Thyroid gland (tissue), 4 donors: ENCODE data around the gene CIB2. TPM values are rescaled to one million over a fixed set of nuclear protein-coding genes. Genes with fewer than 3 reads are reported as not detected.
"Not testable (repeated sequence)": the region's sequence is repeated elsewhere in the genome, so short reads cannot be mapped to it uniquely, and the experiment has no call there.

Source experiments
- DNase-seq, 2 donors: peaks; one replicate each; pipeline ENCODE4 v3.0.0-alpha.2; 2019
- H3K27ac ChIP-seq, 3 donors: fragments of 200-600 bp; sonication (generic); 1 replicate in 2 of 3; 2 replicates in 1 of 3; pipeline ENCODE4 v1.5.1; 2016 to 2019; ENCODE audit warnings: mild to moderate bottlenecking in 1 of 3, moderate library complexity in 1 of 3
- H3K27me3 ChIP-seq: fragments of 200-600 bp; sonication (generic); one replicate; pipeline ENCODE4 v1.5.1; 2019
- H3K36me3 ChIP-seq, 2 donors: fragments of 200-600 bp; sonication (generic); one replicate each; pipeline ENCODE4 v1.5.1; 2016 to 2019
- H3K4me1 ChIP-seq, 2 donors: fragments of 200-600 bp; sonication (generic); one replicate each; pipeline ENCODE4 v1.5.1; 2017 to 2019
- H3K4me3 ChIP-seq, 3 donors: fragments of 200-600 bp; sonication (generic); replicated peaks in 1 of 3; 1 replicate in 2 of 3; 2 replicates in 1 of 3; pipeline ENCODE4 v1.5.1; 2016; ENCODE audit warnings: mild to moderate bottlenecking in 1 of 3
- H3K9me3 ChIP-seq: fragments of 200-600 bp; sonication (generic); one replicate; pipeline ENCODE4 v1.5.1; 2017
- POLR2A ChIP-seq, 2 donors: fragments of 450-650 bp; IDR thresholded peaks; one replicate each; pipeline ENCODE4 v1.6.1; 2017; ENCODE audit warnings: antibody characterized with exemption in 2 of 2, mild to moderate bottlenecking in 2 of 2, moderate library complexity in 1 of 2
- WGBS, 2 donors: methylation state at CpG; one replicate each; pipeline ENCODE4 v1.1.5; 2017; 5-methylcytosine and 5-hydroxymethylcytosine counted together
- intact Hi-C: fragments of 100-400 bp; cut with DNase I; formaldehyde crosslinking; loops from one replicate; pipeline ENCODE4 v1.15.1; 2023
- total RNA-seq, 4 donors: library from RNA; depleted of rRNA; stranded (reverse); fragments of >200 nt; gene quantifications; one replicate each; pipeline ENCODE4 v1.2.3, GENCODE V29; 2016
- TF ChIP-seq, protein P1 (sequence below), 6 experiments: fragments of 200-600 bp in 3 of 6; fragments of 450-650 bp in 3 of 6; sonication (generic) in 3 of 6; IDR thresholded peaks; one replicate each; pipeline ENCODE4 v1.5.1; 2016 to 2019; ENCODE audit warnings: antibody characterized with exemption in 6 of 6, mild to moderate bottlenecking in 2 of 6, inconsistent platforms in 1 of 6, moderate library complexity in 1 of 6

Gene CIB2
- total RNA-seq, 4 donors from 2014 or later, result 4.1 to 7.5 (median 4.9) TPM

DNA sequence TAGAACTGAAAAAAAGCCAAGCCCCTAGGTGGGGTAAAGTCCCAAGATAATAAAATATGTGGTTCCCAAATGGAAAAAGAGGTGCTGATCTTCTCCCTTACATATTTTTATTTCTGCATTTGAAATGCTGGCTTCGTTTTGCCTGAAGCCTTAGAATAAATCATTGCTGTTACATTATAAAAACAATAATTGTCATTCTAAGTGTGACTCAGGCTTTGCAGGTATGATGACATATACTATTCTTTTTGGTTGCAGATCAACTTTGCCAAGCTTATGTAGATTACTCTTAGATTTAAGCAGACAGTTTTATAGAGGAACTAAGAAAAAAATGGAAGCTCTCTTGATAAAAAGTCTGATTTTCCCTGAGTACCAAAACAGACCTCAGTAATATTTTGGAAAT is 25.4 kb upstream of the CIB2 start:
- intact Hi-C loops, result no loop called here
- no peak for TF ChIP-seq POLR2A (IDR thresholded peaks at IDR 0.05)
- TF ChIP-seq, protein P1, sequence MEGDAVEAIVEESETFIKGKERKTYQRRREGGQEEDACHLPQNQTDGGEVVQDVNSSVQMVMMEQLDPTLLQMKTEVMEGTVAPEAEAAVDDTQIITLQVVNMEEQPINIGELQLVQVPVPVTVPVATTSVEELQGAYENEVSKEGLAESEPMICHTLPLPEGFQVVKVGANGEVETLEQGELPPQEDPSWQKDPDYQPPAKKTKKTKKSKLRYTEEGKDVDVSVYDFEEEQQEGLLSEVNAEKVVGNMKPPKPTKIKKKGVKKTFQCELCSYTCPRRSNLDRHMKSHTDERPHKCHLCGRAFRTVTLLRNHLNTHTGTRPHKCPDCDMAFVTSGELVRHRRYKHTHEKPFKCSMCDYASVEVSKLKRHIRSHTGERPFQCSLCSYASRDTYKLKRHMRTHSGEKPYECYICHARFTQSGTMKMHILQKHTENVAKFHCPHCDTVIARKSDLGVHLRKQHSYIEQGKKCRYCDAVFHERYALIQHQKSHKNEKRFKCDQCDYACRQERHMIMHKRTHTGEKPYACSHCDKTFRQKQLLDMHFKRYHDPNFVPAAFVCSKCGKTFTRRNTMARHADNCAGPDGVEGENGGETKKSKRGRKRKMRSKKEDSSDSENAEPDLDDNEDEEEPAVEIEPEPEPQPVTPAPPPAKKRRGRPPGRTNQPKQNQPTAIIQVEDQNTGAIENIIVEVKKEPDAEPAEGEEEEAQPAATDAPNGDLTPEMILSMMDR (IDR thresholded peaks at IDR 0.05), result no peak
- DNase-seq, result no peak
- Histone ChIP-seq H3K36me3 (peaks cover 10 to 24% of the 10 kb centered on the region in 2 donors), H3K27me3 (no peaks in the 10 kb centered on the region), H3K4me3 (no peak overlapping the region), H3K9me3 (no peaks in the 10 kb centered on the region), H3K4me1 (no peaks in the 10 kb centered on the region), H3K27ac (no peak overlapping the region)
- 82 to 87% methylated on average over 1 of the region's 1 CpG for WGBS, 2 donors

DNA sequence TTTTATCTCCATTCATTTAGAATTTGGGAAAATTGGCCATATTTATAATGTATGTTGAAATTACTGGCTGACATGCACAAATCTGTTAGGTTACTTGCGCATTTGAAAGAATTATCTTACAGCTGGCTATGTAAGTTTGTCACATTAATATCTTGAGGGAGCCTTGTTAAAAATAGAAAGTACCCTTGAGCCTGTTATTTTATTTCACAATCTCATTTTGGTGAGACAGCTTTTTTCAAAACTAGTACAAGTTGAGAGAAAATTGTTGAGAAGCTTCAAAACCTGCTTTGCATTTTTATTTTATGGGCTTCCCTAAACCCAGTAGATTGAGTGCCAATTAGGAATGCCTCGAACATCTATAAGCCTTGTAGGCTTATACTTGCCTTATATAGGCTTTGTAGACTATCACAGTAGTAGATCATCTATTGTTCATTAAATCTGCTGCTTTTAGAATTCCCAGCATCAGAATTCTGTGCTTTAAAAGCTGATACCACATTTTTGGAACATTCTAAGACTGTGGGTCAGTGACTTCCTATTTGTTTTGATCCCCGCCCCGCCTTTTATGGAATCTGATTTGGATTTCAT is 24.2 kb upstream of the CIB2 start:
- H3K4me3 ChIP-seq, result no peak overlapping the region
- no peak overlapping the region for H3K27ac ChIP-seq
- WGBS, 2 donors, result 94 to 95% methylated on average over 4 of the region's 4 CpGs
- H3K4me1 ChIP-seq, result peaks cover 4 to 9% of the 10 kb centered on the region in 2 donors
- no peak for DNase-seq
- H3K27me3 ChIP-seq, result no peaks in the 10 kb centered on the region
- H3K36me3 ChIP-seq, result peaks cover 0 to 12% of the 10 kb centered on the region in 2 donors
- no peaks in the 10 kb centered on the region for H3K9me3 ChIP-seq
- intact Hi-C loops, result no loop called here
- no peak for TF ChIP-seq POLR2A (IDR thresholded peaks at IDR 0.05)
- TF ChIP-seq, protein P1 (IDR thresholded peaks at IDR 0.05), result no peak

DNA sequence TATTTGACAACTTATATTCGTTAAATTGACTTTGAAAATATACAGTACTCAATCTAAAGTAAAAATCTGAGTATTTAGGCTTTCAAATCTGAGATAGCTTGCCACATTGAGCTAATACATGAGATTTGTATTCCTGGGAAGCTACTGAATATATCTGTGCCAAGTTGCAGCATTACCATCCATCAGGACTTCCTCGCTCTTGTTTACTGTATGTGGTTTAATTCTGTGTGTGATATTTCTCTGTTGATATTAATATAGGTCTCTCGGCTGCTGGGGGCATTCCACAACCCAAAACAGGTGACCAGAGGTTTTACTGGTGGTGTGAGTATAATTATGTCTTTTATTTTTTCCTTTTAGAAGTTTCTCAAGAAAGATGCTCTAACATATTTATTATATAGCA is 23.7 kb upstream of the CIB2 start:
- no peaks in the 10 kb centered on the region for H3K27me3 ChIP-seq
- no peak overlapping the region for H3K27ac ChIP-seq
- WGBS, 2 donors, result 95 to 97% methylated on average over 3 of the region's 3 CpGs
- no peak for DNase-seq
- peaks cover 8 to 13% of the 10 kb centered on the region in 2 donors for H3K4me1 ChIP-seq
- peaks cover 0 to 7% of the 10 kb centered on the region in 2 donors for H3K36me3 ChIP-seq
- no peaks in the 10 kb centered on the region for H3K9me3 ChIP-seq
- intact Hi-C loops, result no loop called here
- no peak for TF ChIP-seq POLR2A (IDR thresholded peaks at IDR 0.05)
- TF ChIP-seq, protein P1 (IDR thresholded peaks at IDR 0.05), result no peak
- H3K4me3 ChIP-seq, result no peak overlapping the region

DNA sequence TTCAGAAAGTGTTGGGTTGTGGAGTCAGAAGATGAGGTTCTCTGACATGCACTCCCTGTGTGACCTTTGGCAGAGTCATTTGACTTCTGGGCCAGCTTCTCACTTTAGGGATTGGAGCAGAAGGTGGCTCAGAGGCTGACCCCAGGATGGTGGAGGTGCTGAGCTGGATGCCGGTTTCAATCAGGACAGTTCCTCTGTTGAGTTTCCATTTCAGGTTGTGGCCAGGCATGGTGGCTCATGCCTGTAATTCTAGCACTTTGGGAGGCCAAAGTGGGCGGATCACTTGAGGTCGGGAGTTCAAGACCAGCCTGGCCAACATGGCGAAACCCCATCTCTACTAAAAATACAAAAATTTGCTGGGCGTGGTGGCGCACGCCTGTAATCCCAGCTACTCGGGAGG is 19.8 kb upstream of the CIB2 start:
- H3K27ac ChIP-seq, intact Hi-C loops, H3K36me3 ChIP-seq, H3K9me3 ChIP-seq, H3K27me3 ChIP-seq, DNase-seq, H3K4me3 ChIP-seq: not testable (repeated sequence)
- 94 to 100% methylated on average over 7 of the region's 8 CpGs for WGBS, 2 donors
- peaks cover 15 to 16% of the 10 kb centered on the region in 2 donors for H3K4me1 ChIP-seq

DNA sequence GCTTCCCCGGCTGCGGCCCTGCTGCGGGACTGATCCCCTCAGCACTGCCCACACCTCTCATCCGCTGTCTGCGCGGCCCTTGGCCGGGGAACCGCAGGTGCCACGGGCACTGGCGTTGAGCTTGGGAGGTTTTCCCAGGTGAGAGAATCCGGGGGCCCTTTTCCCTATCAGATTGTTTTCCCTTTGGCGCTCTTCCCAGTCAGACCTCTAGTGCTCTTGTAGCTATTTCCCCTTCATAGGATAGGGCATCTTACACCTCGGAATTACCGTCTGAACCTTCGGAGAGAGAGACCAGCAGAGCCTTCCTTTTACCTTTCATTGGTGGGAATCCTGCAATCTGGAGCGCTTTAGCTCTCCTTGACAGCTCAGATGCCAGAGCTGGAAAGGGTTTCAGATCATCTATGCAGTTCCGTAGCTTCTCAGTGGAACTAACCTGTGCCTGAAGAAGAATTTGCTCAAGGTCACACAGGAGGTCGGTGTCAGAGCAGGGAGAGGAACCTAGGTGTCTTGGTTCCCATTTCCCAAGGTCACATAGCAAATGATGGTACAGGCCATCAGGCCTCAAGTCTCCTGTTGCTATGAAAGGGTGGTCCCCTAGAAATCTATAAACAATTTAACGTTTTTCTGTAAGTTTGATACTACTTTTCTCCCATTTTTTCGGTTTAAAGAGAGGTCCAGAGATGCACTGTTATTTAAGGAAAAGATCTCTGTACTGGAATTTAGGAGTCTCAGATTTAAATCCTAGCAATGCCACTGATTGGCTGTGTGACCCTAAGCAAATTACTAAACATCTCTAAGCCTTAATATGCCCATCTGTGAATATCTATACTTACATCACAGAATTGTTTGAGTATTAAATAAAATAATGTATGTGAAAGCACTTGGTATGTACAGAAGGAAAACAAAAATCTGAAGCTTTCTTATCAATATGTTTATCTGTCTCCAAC is 18.8 kb upstream of the CIB2 start:
- intact Hi-C loops, result loop anchor here (10.0 kb wide), 1 partner anchor 85 kb away; no protein-coding TSS in a partner anchor
- WGBS, 2 donors, result 14 to 22% methylated on average over 16 to 20 of the region's 20 CpGs
- H3K4me1 ChIP-seq, result peaks cover 15 to 16% of the 10 kb centered on the region in 2 donors
- H3K4me3 ChIP-seq, result peak overlapping the region; percentile 58 to 78 (median 72)
- no peaks in the 10 kb centered on the region for H3K27me3 ChIP-seq
- peak overlapping the region in 2 of 3 donors; percentile 81 to 87 for H3K27ac ChIP-seq
- no peak for DNase-seq
- no peaks in the 10 kb centered on the region for H3K36me3 ChIP-seq
- no peaks in the 10 kb centered on the region for H3K9me3 ChIP-seq
- TF ChIP-seq, protein P1 (IDR thresholded peaks at IDR 0.05), result no peak
- TF ChIP-seq POLR2A (IDR thresholded peaks at IDR 0.05), result no peak
